ENCODE data around the gene POU4F2. TPM values are rescaled to one million over a fixed set of nuclear protein-coding genes. Genes with fewer than 3 reads are reported as not detected.

The POU4F2 gene
- total and polyA plus RNA-seq, 8 donors: not detected

GRCh38 chr4:146646593-146647325 lies 8.1 kb downstream of the POU4F2 start:
- H3K4me1 ChIP-seq: no peaks in the 10 kb centered on the region
- WGBS, 2 donors: 3 to 4% methylated on average over 13 of the region's 13 CpGs
- peaks cover 0 to 34% (median 7%) of the 10 kb centered on the region in 4 donors for H3K27me3 ChIP-seq
- ATAC-seq (no peak), FAIRE-seq (no peak), DNase-seq (no peak)
- no peak overlapping the region for H3K4me3 ChIP-seq
- H3K36me3 ChIP-seq: no peaks in the 10 kb centered on the region
- no peak for TF ChIP-seq CTCF (IDR thresholded peaks at IDR 0.05)
- intact Hi-C loops (cut with DNase I): no loop called here
- H3K9me3 ChIP-seq: no peaks in the 10 kb centered on the region
- H3K27ac ChIP-seq: no peak overlapping the region

GRCh38 chr4:146647615-146648460 lies 9.1 kb downstream of the POU4F2 start:
- ATAC-seq (no peak), DNase-seq (peak in 1 of 6 donors; percentile 42), FAIRE-seq (no peak)
- intact Hi-C loops (cut with DNase I): no loop called here
- H3K27me3 ChIP-seq: peaks cover 0 to 34% (median 3%) of the 10 kb centered on the region in 4 donors
- no peak for TF ChIP-seq CTCF (IDR thresholded peaks at IDR 0.05)
- 0 to 3% methylated on average over 42 to 46 of the region's 46 CpGs for WGBS, 2 donors
- H3K27ac ChIP-seq: no peak overlapping the region
- no peak overlapping the region for H3K4me3 ChIP-seq
- no peaks in the 10 kb centered on the region for H3K4me1 ChIP-seq
- H3K9me3 ChIP-seq: no peaks in the 10 kb centered on the region
- no peaks in the 10 kb centered on the region for H3K36me3 ChIP-seq

- no peaks in the 10 kb centered on the region for H3K36me3 ChIP-seq
- 1 to 3% methylated on average over 16 of the region's 16 CpGs for WGBS, 2 donors
- DNase-seq (no peak), ATAC-seq (no peak), FAIRE-seq (no peak)
- no peak for TF ChIP-seq CTCF (IDR thresholded peaks at IDR 0.05)
- peaks cover 0 to 31% (median 1%) of the 10 kb centered on the region in 4 donors for H3K27me3 ChIP-seq
- no peaks in the 10 kb centered on the region for H3K4me1 ChIP-seq
- H3K9me3 ChIP-seq: no peaks in the 10 kb centered on the region
- no peak overlapping the region for H3K4me3 ChIP-seq
- intact Hi-C loops (cut with DNase I): no loop called here
- no peak overlapping the region for H3K27ac ChIP-seq
These were observed 9.7 kb downstream of the POU4F2 start for GRCh38 chr4:146648461-146648783.

GRCh38 chr4:146649232-146649631 lies 10.5 kb downstream of the POU4F2 start:
- Histone ChIP-seq H3K9me3 (no peaks in the 10 kb centered on the region), H3K4me1 (no peaks in the 10 kb centered on the region), H3K27ac (no peak overlapping the region), H3K36me3 (no peaks in the 10 kb centered on the region), H3K4me3 (no peak overlapping the region), H3K27me3 (peaks cover 0 to 39% (median 0%) of the 10 kb centered on the region in 4 donors)
- DNase-seq (no peak), FAIRE-seq (no peak), ATAC-seq (no peak)
- WGBS, 2 donors: 8 to 9% methylated on average over 3 of the region's 3 CpGs
- intact Hi-C loops (cut with DNase I): no loop called here
- TF ChIP-seq CTCF (IDR thresholded peaks at IDR 0.05): no peak

Data from pancreas (tissue), 10 donors.